GM18858 (cell line): Measurements from ENCODE around the gene LATS2.

Source experiments
- ATAC-seq: cut with Tn5 transposase; IDR thresholded peaks from one replicate; pipeline ENCODE4 v1.9.1; 2021; ENCODE audit not compliant: unreplicated experiment

The LATS2 gene

DNA sequence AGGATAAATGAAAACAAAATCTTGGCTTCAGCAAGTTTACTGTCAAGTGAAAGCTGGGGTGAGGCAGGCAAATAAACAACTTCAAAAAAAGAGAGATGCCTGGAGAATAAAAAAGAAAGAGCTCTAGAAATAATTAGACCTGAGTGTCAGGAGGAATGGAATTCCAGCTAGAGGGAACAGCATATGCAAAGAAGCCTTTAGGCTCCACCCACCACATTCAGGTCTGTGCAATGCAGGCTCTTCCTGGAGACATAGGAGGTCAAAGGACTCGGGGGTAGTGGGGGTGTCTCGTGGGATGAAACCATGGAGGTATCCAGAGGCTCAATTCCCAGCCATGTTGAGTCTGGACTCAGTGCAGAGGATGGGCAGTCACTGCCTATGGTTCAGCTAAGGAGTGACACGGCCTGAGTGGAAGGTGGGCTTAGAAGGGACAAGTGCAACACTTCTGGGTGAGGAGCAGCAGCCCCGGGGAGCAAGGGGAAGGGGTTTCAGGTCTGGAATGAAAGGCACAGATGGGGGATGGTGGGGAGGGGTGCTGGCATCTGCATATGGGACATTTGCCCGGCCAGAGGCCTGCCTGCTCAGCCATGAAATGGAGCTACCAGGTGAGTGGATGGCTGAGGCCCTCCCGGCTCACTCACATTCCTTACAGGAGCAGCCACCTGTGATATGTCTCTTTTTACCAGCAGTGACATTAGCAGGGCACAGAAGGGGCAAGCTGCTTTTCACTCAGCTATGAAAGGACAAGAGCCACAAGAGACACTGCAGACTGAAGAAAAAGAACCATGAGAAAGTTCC lies 12.3 kb downstream of the LATS2 start:
- ATAC-seq, result no peak

DNA sequence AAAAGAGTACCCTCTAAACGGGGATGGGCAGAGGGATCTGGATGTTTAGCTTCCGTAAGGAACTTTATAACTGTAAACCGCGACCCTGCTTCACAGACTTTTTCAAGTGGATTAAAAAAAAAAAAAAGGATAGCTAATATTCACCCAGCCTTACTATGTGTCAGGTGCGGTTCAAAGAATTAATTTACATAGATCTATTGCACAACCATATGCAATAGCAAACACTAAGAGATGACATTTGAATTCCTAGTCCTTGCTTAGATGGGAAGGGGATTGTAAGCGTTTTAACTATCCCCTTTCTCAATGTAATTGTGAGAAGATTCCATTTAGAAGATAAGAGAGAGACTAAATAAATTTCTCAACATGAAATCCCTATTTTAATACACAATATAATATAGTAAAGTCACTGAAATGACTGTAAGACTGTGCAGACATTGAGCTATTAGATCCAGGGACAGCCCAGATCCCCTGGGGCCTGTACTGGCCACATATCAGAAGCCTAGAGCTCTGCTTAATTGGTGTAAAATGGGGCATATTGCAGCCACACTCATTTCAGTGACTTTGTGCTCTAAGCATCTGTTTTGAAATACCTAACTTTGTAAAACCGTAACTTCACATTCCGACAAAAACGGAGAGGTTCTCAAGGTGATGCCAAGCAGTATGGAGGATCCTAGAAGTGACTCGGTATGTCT lies 13.6 kb downstream of the LATS2 start:
- no peak for ATAC-seq

DNA sequence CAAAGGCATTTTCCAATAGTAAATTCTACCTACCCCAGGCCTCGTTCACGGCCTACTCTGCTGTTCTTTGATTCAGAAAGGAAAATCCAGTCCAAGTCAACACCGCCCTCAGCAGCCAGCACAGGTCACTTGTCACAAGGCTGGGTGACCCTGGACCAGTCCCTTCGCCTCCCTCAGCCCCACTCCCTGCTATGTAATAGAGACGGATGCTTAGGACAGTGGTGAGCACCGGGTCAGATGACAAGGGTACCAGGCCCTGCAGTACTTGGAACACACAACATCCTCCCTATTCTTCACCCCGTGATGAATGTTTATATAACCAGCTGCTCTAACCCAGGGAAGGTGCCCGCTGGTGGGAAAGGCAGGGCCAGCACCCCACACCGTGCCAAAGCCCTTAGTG lies 14.3 kb downstream of the LATS2 start:
- ATAC-seq, result no peak

- no peak for ATAC-seq
These were observed 15.2 kb downstream of the LATS2 start for GRCh38 chr13:21046203-21046602.

DNA sequence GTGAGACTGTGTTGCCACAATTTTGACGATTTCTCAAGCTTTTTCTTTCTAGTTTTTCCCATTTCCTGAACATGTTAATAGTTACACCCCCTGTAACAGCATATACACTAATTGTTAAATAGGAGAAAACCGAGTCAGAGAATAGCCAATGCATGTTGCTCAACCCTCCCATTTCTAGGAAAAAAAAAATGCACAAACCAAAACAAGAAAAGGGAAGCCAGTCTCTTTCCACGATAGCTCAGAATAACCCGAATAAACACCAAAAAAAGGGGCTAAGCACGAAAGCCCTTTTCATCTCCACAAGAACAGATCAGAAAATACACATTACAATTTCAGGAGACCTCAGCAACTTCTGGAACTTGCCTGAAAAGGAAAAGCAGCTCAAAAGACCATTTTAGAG lies 16.3 kb downstream of the LATS2 start:
- ATAC-seq, result no peak

- ATAC-seq, result no peak
These were observed 17.5 kb downstream of the LATS2 start for GRCh38 chr13:21043898-21044297.

DNA sequence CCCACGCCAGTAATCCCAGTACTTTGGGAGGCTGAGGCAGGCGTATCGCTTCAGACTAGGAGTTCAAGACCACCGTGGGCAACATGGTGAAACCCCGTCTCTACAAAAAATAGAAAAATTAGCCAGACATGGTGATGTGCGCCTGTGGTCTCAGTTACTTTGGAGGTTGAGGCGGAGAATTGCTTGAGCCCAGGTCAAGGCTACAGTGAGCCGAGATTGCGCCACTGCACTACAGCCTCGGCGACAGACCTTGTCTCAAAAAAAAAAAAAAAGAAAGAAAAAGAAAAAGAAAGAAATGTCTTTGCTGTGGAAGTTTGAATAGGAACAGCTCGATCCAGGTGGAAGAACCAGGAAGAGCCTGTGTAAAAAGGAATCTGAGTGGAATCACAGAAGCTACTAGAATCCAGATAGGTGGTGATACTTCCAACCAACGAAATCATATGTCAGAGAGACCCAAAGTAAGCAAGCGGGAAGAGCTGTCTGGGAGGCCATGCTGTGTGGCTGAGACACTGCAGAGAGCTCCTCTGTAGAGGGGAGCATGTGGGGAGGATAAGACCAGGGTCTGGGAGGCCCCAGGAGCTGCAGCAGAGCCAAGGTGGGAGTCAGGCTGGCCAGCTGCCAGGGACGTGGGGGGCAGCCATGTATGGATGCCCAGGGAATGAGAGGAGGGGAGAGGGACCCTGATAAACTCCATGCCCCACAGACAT lies 21.1 kb downstream of the LATS2 start:
- ATAC-seq, result no peak

DNA sequence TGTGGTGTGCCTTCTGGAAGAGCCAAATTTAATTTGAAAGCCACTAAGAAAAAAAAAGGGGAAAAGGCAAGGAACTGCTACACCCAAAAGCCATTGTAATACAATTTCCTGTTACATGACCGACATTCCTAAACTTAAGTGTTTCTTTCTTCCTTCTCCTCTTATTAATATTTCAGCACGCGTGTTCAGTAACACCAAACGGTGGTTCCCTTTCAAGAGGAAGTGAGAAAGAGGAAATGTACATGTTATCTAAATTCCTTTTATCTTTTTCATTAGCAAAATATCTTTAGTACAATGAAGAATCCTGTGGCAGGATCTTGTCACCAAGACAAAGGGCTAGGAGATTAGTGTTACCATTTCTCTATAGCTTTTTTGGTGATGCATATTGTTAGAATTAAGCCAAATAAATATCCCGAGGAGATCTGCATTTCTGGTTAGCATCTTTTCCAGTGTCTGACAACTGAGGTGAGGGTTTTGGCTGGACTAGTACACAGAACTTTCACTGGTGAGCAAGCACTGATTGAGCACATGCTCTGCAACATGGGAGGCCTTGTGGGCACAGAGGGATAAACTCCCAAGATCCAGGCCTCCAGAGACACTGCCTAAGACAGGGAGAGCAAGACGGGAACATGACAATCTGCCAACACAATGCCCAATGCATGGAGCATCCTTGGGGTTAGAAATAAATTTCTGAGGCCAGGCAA lies 22.1 kb downstream of the LATS2 start:
- no peak for ATAC-seq

GRCh38 chr13:21037656-21038055 lies 23.7 kb downstream of the LATS2 start:
- no peak for ATAC-seq

- ATAC-seq, result no peak
These were observed 25.9 kb downstream of the LATS2 start for GRCh38 chr13:21035498-21035897.

DNA sequence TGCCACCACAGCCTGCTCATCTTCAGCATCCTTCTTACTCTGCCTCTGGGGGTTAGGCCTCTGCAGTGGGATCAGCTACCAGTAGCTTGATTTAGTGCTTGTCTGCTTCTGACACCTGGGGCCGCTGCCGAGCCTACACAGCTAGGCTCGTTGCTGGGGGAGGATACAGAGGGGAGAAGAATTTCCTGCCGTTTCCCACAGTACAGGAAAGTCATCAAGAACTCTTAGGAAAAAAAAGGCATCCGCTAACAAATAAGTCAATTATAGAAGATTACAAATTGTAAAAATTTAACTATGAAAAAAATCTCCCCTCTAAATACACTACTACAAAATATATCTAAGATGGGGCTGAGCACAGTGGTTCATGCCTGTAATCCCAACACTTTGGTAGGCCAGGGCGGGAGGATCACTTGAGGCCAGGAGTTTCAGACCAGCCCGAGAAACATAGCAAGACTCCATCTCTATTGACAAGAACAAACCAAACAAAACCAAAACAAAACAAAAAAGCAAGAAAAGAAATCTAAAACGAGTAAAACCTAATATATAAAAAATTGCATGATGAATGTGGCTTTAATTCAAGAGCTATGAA lies 26.7 kb downstream of the LATS2 start:
- no peak for ATAC-seq

DNA sequence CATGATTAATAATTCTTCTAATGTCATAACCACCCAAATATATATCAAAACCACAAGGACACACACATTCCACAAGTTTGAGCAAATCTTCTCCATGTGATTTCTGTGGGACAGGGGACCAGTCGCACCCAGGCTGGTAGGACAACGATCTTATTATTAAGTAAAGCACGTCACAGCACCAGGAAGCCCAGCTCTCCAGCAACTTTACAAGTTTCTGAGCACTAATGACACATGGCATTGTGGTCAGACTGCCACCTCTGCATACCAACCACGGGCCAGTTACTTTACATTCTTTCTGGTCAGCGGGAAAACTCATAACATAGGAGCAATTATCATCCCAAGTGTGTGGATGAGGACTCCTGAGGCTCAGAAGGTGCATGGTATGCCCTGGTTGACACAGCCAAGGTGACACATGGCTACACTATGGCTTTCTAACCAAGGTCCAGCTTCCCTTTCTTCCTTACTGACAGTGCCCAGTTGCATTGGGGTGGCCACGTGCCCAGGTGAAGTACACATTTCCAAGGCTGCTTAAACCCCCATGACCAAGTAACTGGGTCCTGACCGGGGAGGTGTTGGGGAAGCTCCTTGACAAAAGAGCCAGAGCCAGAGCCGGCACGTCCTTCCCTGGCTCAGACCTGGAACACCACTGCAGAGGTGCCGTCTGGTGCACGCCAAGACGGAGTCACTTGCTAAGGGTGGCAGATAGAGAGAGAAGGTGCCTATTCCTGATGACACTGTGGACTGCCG lies 27.4 kb downstream of the LATS2 start:
- ATAC-seq, result no peak

DNA sequence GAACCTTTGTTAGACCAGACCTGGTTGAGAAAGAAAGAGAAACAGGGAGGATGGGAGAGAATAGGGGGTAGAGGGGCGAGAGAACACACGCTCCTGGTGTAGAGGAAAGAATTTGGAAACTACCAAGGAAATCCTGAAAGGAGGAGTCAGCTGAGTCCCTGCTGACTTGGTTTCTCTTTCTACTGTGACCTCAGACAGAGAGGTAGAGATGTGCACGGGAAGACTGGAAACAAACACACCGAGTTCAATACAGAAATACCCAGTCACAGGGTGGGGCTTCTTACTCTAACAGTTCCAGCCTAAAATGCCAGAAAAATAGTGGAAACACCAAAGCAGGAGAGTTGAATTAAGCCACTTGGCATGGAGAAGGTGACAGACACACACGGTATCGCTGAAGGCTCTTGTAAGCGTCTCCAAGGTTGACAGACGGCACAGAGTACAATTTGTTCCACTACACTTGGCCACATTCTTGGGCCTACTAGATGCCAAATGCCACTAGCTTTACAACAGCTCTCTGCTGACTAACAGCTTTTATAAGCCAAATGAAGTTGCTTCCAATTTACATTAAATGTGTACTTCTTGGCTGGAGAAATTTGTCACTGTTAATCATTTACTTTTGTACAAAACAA lies 28.1 kb downstream of the LATS2 start:
- ATAC-seq, result no peak

- ATAC-seq, result no peak
These were observed 28.7 kb downstream of the LATS2 start for GRCh38 chr13:21032656-21033055.

DNA sequence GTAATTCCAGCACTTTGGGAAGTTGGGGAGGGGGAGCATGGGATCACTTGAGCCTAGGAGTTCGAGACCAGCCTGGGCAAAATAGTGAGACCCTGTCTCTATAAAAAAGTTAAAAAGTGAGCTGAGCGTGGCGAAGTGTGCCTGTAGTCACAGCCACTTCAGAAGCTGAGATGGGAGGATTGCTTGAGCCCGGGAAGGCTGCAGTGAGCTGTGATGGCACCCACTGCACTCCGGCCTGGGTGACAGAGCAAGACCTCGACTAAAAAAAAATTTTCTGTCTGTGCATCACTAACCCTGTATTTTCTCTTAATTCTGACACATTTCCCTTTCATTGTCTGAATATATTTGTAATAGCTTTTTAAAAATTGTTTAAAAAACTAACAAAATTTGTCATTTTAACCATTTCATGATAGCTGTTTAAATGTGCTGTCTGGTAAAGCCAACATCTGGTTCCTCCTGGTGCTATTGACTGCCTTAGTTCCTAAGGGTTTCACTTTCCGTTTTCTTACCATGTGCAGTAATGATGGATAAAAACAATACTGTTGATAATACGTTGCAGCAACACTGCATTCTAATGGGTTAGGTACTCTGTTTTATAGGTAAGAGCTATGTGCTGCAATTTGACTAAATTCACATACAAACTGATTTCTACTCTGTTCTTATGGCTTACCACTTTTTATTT lies 29.7 kb downstream of the LATS2 start:
- no peak for ATAC-seq

- no peak for ATAC-seq
These were observed 35.8 kb downstream of the LATS2 start for GRCh38 chr13:21025539-21025938.

DNA sequence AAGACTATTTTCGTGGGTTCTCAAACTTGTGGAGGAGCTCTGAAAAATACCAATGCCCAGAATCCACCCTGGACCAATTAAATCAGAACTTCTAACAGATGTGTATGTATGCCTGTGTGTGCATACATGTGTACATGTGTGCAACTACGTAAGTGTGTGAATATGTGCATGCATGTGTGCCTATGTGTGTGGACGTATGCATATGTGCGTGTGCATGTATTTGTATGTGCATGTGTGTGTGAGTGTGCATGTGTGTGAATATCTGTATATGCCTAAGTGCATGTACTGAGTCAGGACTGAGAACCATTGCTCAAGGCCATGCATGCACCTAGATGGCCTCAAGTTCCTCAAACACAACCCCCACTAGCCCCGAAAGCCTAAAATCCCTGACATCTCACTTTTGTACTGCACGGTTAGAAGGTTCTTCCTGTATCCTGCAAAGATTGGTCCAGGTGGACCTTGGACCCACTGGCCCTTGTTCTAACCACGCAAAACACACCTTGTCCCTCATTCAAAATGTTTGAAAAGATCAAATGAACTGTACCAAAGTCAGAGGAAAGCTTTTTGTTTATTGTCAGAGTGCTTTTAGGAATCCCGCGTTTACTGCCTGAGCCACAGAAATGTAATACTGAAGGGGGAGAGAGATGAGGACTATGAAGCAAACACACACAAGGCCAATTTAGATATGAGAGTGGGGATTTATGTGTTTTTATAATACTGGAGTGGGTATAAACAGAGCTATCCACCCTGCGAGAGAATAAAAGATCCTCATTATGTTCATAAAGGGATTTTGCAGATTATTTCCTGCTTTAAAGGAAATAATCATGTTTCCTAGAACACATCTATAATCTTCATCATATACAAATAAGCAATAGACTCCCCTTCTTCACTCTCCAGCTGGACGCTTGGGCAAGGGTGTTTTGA lies 39.1 kb downstream of the LATS2 start:
- ATAC-seq, result no peak

DNA sequence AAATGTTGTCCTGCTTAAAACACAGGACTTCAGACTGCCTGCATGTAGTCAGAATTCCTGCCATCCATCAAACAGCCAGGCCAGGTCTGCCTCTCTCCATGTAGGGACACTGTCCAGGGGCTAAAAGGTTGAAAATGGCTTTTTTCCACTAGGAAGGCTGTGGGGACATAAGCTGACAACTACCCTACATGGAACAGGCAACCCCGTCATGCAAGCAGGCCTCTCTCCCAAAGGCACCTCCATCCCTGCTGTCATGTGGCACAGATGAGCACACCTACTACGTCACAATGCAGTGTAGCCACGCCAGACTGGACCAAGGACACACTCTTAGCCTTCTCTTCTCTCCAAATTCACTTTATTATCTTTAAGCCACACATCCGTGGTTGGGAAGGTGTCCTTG lies 40.8 kb downstream of the LATS2 start:
- ATAC-seq, result no peak
